H1 (cell line): ENCODE data around the gene RAVER2. TPM values are rescaled to one million over a fixed set of nuclear protein-coding genes. Genes with fewer than 3 reads are reported as not detected.

Experiments
- CBX5 ChIP-seq: fragments of 300-800, 300-1000 bp; sonication (generic); IDR thresholded peaks from 2 replicates; pipeline ENCODE4 v1.7.1; 2016; ENCODE audit warnings: antibody characterized with exemption, low read length, low read depth
- CBX8 ChIP-seq: fragments of 300-800, 300-1000 bp; sonication (generic); IDR thresholded peaks from 2 replicates; pipeline ENCODE4 v1.7.1; 2016; ENCODE audit warnings: low read depth, low read length, borderline replicate concordance
- CHD2 ChIP-seq: IDR thresholded peaks from 2 replicates; pipeline ENCODE4 v1.6.1; 2012; ENCODE audit warnings: low read length, improper control_type of control experiment
- JUN ChIP-seq: IDR thresholded peaks from 2 replicates; pipeline ENCODE4 v1.6.1; 2011; ENCODE audit warnings: low read depth, mild to moderate bottlenecking, improper control_type of control experiment, low read length
- NANOG ChIP-seq: IDR thresholded peaks from 2 replicates; pipeline ENCODE4 v1.6.1; 2011; ENCODE audit warnings: low read length, low read depth, mild to moderate bottlenecking, inconsistent platforms; ENCODE audit not compliant: insufficient read depth, poor library complexity, severe bottlenecking
- NRF1 ChIP-seq: IDR thresholded peaks from 2 replicates; pipeline ENCODE4 v1.6.1; 2011; ENCODE audit warnings: mild to moderate bottlenecking, low read depth, low read length, improper control_type of control experiment
- POLR2A ChIP-seq, 2 experiments: IDR thresholded peaks; 1 replicate in 1 of 2; 2 replicates in 1 of 2; pipeline ENCODE4 v1.6.1; 2011; ENCODE audit warnings: low read depth in 2 of 2, low read length in 2 of 2, mild to moderate bottlenecking in 2 of 2; ENCODE audit errors: control extremely low read depth in 1 of 2
- SP2 ChIP-seq: IDR thresholded peaks from 2 replicates; pipeline ENCODE4 v1.6.1; 2012; ENCODE audit warnings: mild to moderate bottlenecking, low read length, inconsistent platforms
- TCF12 ChIP-seq: IDR thresholded peaks from 2 replicates; pipeline ENCODE4 v1.6.1; 2011; ENCODE audit warnings: low read depth, mild to moderate bottlenecking, low read length
- polyA plus RNA-seq, 7 experiments: library from polyadenylated mRNA; depleted of rRNA in 3 of 7; stranded (reverse) in 5 of 7; unstranded in 2 of 7; fragments of >200 nt in 5 of 7; fragments of 200-250 nt in 2 of 7; gene quantifications; 1 replicate in 5 of 7; 2 replicates in 1 of 7; 4 replicates in 1 of 7; pipeline versions ENCODE4 v1.2.1 to v1.2.3, GENCODE V29; 2011 to 2013; ENCODE audit warnings: missing spikeins in 2 of 7, mixed read lengths in 2 of 7
- total RNA-seq: library from RNA; stranded (reverse); fragmentation: NEBNext Ultra II Directional; extraction: Animal tissue kit (Norgen Biotek cat#: 25700); gene quantifications from 2 replicates; pipeline ENCODE4 v1.2.1, GENCODE V29; 2021

RAVER2 gene
- total and polyA plus RNA-seq, 2 of the 8 experiments (the other 6 are each of a cell fraction or from before 2014, with no cell fraction given): 10.5 to 19.5 TPM

DNA sequence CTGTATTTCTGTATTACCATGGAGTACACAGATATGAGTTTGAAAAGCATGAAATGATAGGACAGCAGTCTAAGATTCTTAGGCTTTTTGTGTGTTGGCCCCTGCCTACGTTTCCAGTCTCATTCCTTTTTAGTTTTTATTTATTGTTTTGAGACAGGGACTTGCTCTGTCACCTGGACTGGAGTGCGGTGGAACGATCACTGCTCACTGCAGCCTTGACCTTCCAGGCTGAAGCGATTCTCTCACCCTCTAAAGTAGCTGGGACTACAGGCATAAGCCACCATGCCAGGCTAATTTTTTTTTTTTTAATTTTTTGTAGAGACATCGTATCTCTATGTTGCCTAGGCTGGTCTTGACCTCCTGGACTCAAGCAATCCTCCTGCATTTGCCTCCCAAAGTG is 3.8 kb downstream of the RAVER2 start (continued):
- TF ChIP-seq NANOG (no peak), CBX5 (no peak), NRF1 (no peak), SP2 (no peak), POLR2A (IDR thresholded peaks at IDR 0.05; ENCODE audit: control extremely low read depth in 1 of 2, low read depth in 2 of 2, low read length in 2 of 2) (no peak), CHD2 (no peak), JUN (no peak), TCF12 (no peak), CBX8 (no peak)
